PC-9 (cell line): ENCODE measurements around the gene SLC28A1. TPM values are rescaled to one million over a fixed set of nuclear protein-coding genes. Genes with fewer than 3 reads are reported as not detected.

ENCODE experiments used
- BruUV-seq: library from RNA; stranded (reverse); fragments of 400-500 nt; replicated peaks from 2 replicates; lab custom pipeline; 2021; lab: Mats Ljungman, UMichigan
- CTCF ChIA-PET: fragments of 300-600 bp; sonication (Branson Sonifier 250); formaldehyde crosslinking; loops from one replicate; lab custom pipeline; 2022; ENCODE audit warnings: antibody characterized with exemption; lab: Charles Lee
- POLR2A ChIA-PET: fragments of 300-600 bp; sonication (Branson Sonifier 250); formaldehyde crosslinking; loops from one replicate; lab custom pipeline; 2022; ENCODE audit warnings: antibody characterized with exemption; ENCODE audit not compliant: unreplicated experiment; lab: Charles Lee
- DNase-seq, 2 experiments: peaks; one replicate each; pipeline versions ENCODE4 v3.0.0 to v3.0.0-alpha.2; 2015 to 2022; ENCODE audit warnings: mixed read lengths in 1 of 2
- H2AFZ ChIP-seq: fragments of 200-600 bp; sonication (generic); 2 replicates; pipeline ENCODE4 v1.8.1; 2017; ENCODE audit warnings: antibody characterized with exemption
- H3F3A ChIP-seq: fragments of 200-600 bp; sonication (generic); 2 replicates; pipeline ENCODE4 v1.8.1; 2017; ENCODE audit warnings: antibody characterized with exemption, mild to moderate bottlenecking, low read depth; ENCODE audit not compliant: insufficient read depth
- H3K27ac ChIP-seq: fragments of 200-600 bp; sonication (generic); 2 replicates; pipeline ENCODE4 v1.6.1; 2016; ENCODE audit warnings: mixed run types
- H3K27me3 ChIP-seq: fragments of 200-600 bp; sonication (generic); 2 replicates; pipeline ENCODE4 v1.6.1; 2016; ENCODE audit warnings: low read depth, mixed run types; ENCODE audit not compliant: insufficient read depth
- H3K36me3 ChIP-seq: fragments of 200-600 bp; sonication (generic); 2 replicates; pipeline ENCODE4 v1.6.1; 2016; ENCODE audit warnings: low read depth, mixed run types
- H3K4me1 ChIP-seq: fragments of 200-600 bp; sonication (generic); replicated peaks from 2 replicates; pipeline ENCODE4 v1.6.1; 2016; ENCODE audit warnings: mixed run types; ENCODE audit not compliant: insufficient read depth
- H3K4me2 ChIP-seq: fragments of 200-600 bp; sonication (generic); 2 replicates; pipeline ENCODE4 v1.6.1; 2017; ENCODE audit warnings: mixed run types
- H3K4me3 ChIP-seq: fragments of 200-600 bp; sonication (generic); 2 replicates; pipeline ENCODE4 v1.6.1; 2016; ENCODE audit warnings: mixed run types
- H3K79me2 ChIP-seq: fragments of 200-600 bp; sonication (generic); 2 replicates; pipeline ENCODE4 v1.6.1; 2017; ENCODE audit warnings: low read depth, mixed run types
- H3K9me2 ChIP-seq: fragments of 200-600 bp; sonication (generic); 2 replicates; pipeline ENCODE4 v1.8.1; 2017; ENCODE audit warnings: mild to moderate bottlenecking; ENCODE audit not compliant: insufficient read depth
- H3K9me3 ChIP-seq: fragments of 200-600 bp; sonication (generic); 2 replicates; pipeline ENCODE4 v1.8.1; 2016; ENCODE audit warnings: low read depth; ENCODE audit not compliant: insufficient read depth
- H4K20me1 ChIP-seq: fragments of 200-600 bp; sonication (generic); 2 replicates; pipeline ENCODE4 v1.8.1; 2017; ENCODE audit not compliant: insufficient read depth
- CTCF ChIP-seq: fragments of 200-600 bp; sonication (generic); conservative IDR thresholded peaks from 2 replicates; pipeline ENCODE4 v1.6.1; 2017; ENCODE audit warnings: mixed run types, antibody characterized with exemption, mild to moderate bottlenecking, moderate library complexity
- EZH2 ChIP-seq: fragments of 200-600 bp; sonication (generic); IDR thresholded peaks from 2 replicates; pipeline ENCODE4 v1.8.0; 2017; ENCODE audit warnings: antibody characterized with exemption, low read depth
- intact Hi-C: fragments of 100-400 bp; cut with micrococcal nuclease; formaldehyde crosslinking; loops from one replicate; pipeline ENCODE4 v1.10.0; 2022; ENCODE audit not compliant: unreplicated experiment
- total RNA-seq: library from RNA; stranded (reverse); gene quantifications from 2 replicates; pipeline ENCODE4 v1.2.3, GENCODE V29; 2021

The SLC28A1 gene
- total RNA-seq, 1 experiment from 2014 or later, result 0.70 TPM

- DNase-seq, result no peak
Measured at GRCh38 chr15:84865074-84865569, 19.3 kb upstream of the SLC28A1 start.

GRCh38 chr15:84868037-84868880, 16.2 kb upstream of the SLC28A1 start:
- Histone ChIP-seq H3K9me2 (no peaks in the 10 kb centered on the region), H3K36me3 (no peaks in the 10 kb centered on the region), H4K20me1 (no peaks in the 10 kb centered on the region), H3K4me3 (no peak overlapping the region), H3K4me1 (no peaks in the 10 kb centered on the region), H3K4me2 (no peak overlapping the region), H3K9me3 (no peaks in the 10 kb centered on the region), H3K27me3 (no peaks in the 10 kb centered on the region), H3K79me2 (no peaks in the 10 kb centered on the region), H2AFZ (no peak overlapping the region), H3F3A (no peaks in the 10 kb centered on the region), H3K27ac (no peak overlapping the region)
- POLR2A ChIA-PET, result no interaction called here
- TF ChIP-seq CTCF (no peak), EZH2 (no peak)
- DNase-seq, result no peak
- CTCF ChIA-PET, result no interaction called here
- no TSS peak for BruUV-seq
- intact Hi-C loops, result no loop called here

More at GRCh38 chr15:84865074-84865569, 19.3 kb upstream of the SLC28A1 start:
- TF ChIP-seq EZH2 (no peak), CTCF (no peak)
- Histone ChIP-seq H3K79me2 (0 out of 2 replicates have a peak, but pooled peaks cover 6% of the 10 kb centered on the region), H4K20me1 (no peaks in the 10 kb centered on the region), H3K27me3 (no peaks in the 10 kb centered on the region), H3K27ac (no peak overlapping the region), H3K4me1 (peaks cover 15% of the 10 kb centered on the region), H2AFZ (no peak overlapping the region), H3K4me3 (no peak overlapping the region), H3F3A (peaks cover 9% of the 10 kb centered on the region), H3K9me3 (no peaks in the 10 kb centered on the region), H3K36me3 (no peaks in the 10 kb centered on the region), H3K9me2 (no peaks in the 10 kb centered on the region), H3K4me2 (no peak overlapping the region)
- BruUV-seq, result no TSS peak
- intact Hi-C loops, result no loop called here
- CTCF ChIA-PET, result interaction anchor here (0.5 kb wide), 1 partner anchor 43 kb away, joined by 3 read pairs; no protein-coding TSS in a partner anchor
- POLR2A ChIA-PET, result no interaction called here

- H4K20me1 ChIP-seq, result no peaks in the 10 kb centered on the region
- POLR2A ChIA-PET, result no interaction called here
Measured at GRCh38 chr15:84869510-84869909, 15.0 kb upstream of the SLC28A1 start.

More at GRCh38 chr15:84869510-84869909, 15.0 kb upstream of the SLC28A1 start:
- DNase-seq, result no peak
- Histone ChIP-seq H3K4me1 (no peaks in the 10 kb centered on the region), H3K4me3 (no peak overlapping the region), H3K9me2 (no peaks in the 10 kb centered on the region), H3K4me2 (no peak overlapping the region), H3K36me3 (no peaks in the 10 kb centered on the region), H3K27ac (no peak overlapping the region), H3K79me2 (no peaks in the 10 kb centered on the region), H3K9me3 (no peaks in the 10 kb centered on the region), H2AFZ (no peak overlapping the region), H3F3A (no peaks in the 10 kb centered on the region), H3K27me3 (no peaks in the 10 kb centered on the region)
- intact Hi-C loops, result no loop called here
- CTCF ChIA-PET, result no interaction called here
- no TSS peak for BruUV-seq
- TF ChIP-seq EZH2 (no peak), CTCF (no peak)
